ENCODE data around the gene MUC5AC. TPM values are rescaled to one million over a fixed set of nuclear protein-coding genes. Genes with fewer than 3 reads are reported as not detected.

The MUC5AC gene
- total RNA-seq, 2 experiments from 2014 or later: not detected

GRCh38 chr11:1202154-1202775 is 44.5 kb downstream of the MUC5AC start:
- H3K27me3 Mint-ChIP-seq (ENCODE audit: low read depth): no peaks in the 10 kb centered on the region
- no peak overlapping the region for H3K4me3 Mint-ChIP-seq
- no peaks in the 10 kb centered on the region for H3K4me1 Mint-ChIP-seq (ENCODE audit: low read depth)
- peak; percentile 28 for DNase-seq
- ChIA-PET POLR2A (no interaction called here), CTCF (interaction anchor here (0.9 to 1.9 kb wide), 4 partner anchors 10 to 372 kb away, joined by 3 to 14 read pairs (median 4); no protein-coding TSS in a partner anchor)
- H3K9me3 Mint-ChIP-seq (ENCODE audit: insufficient read depth): no peaks in the 10 kb centered on the region
- no peak overlapping the region for H3K27ac Mint-ChIP-seq
- no peaks in the 10 kb centered on the region for H3K36me3 Mint-ChIP-seq (ENCODE audit: low read depth)
- ATAC-seq: peak; percentile 7

- peak; percentile 77 for ATAC-seq
- peak; percentile 63 for DNase-seq
- ChIA-PET POLR2A (no interaction called here), CTCF (interaction anchor here (0.9 to 1.9 kb wide), 4 partner anchors 9 to 372 kb away, joined by 3 to 14 read pairs (median 4); no protein-coding TSS in a partner anchor)
- Mint-ChIP-seq H3K4me1 (ENCODE audit: low read depth) (no peaks in the 10 kb centered on the region), H3K27me3 (ENCODE audit: low read depth) (no peaks in the 10 kb centered on the region), H3K9me3 (ENCODE audit: insufficient read depth) (no peaks in the 10 kb centered on the region), H3K4me3 (no peak overlapping the region), H3K27ac (no peak overlapping the region), H3K36me3 (ENCODE audit: low read depth) (no peaks in the 10 kb centered on the region)
Observed at GRCh38 chr11:1202776-1203504, 45.2 kb downstream of the MUC5AC start.

- ChIA-PET CTCF (interaction anchor here (0.9 to 1.9 kb wide), 2 partner anchors 292 to 371 kb away, joined by 3 to 14 read pairs; no protein-coding TSS in a partner anchor), POLR2A (interaction anchor here (0.6 kb wide), 1 partner anchor 241 kb away, joined by 4 read pairs; no protein-coding TSS in a partner anchor)
- Mint-ChIP-seq H3K9me3 (ENCODE audit: insufficient read depth) (no peaks in the 10 kb centered on the region), H3K4me3 (no peak overlapping the region), H3K4me1 (ENCODE audit: low read depth) (no peaks in the 10 kb centered on the region), H3K27ac (no peak overlapping the region), H3K36me3 (ENCODE audit: low read depth) (no peaks in the 10 kb centered on the region), H3K27me3 (ENCODE audit: low read depth) (no peaks in the 10 kb centered on the region)
- DNase-seq (no peak), ATAC-seq (no peak)
Observed at GRCh38 chr11:1203505-1204271, 45.9 kb downstream of the MUC5AC start.

- H3K36me3 Mint-ChIP-seq (ENCODE audit: low read depth): no peaks in the 10 kb centered on the region
- ATAC-seq: no peak
- no peaks in the 10 kb centered on the region for H3K27me3 Mint-ChIP-seq (ENCODE audit: low read depth)
- no peaks in the 10 kb centered on the region for H3K9me3 Mint-ChIP-seq (ENCODE audit: insufficient read depth)
- no peak overlapping the region for H3K4me3 Mint-ChIP-seq
- no peak for DNase-seq
- no peak overlapping the region for H3K27ac Mint-ChIP-seq
- no peaks in the 10 kb centered on the region for H3K4me1 Mint-ChIP-seq (ENCODE audit: low read depth)
- ChIA-PET CTCF (interaction anchor here (1.1 kb wide), 1 partner anchor 370 kb away, joined by 3 read pairs; no protein-coding TSS in a partner anchor), POLR2A (interaction anchor here (0.5 kb wide), 1 partner anchor 333 kb away, joined by 3 read pairs; no protein-coding TSS in a partner anchor)
Observed at GRCh38 chr11:1204381-1205101, 46.8 kb downstream of the MUC5AC start.

- Mint-ChIP-seq H3K9me3 (ENCODE audit: insufficient read depth) (no peaks in the 10 kb centered on the region), H3K36me3 (ENCODE audit: low read depth) (no peaks in the 10 kb centered on the region), H3K4me3 (no peak overlapping the region), H3K27me3 (ENCODE audit: low read depth) (no peaks in the 10 kb centered on the region), H3K27ac (no peak overlapping the region), H3K4me1 (ENCODE audit: low read depth) (no peaks in the 10 kb centered on the region)
- ChIA-PET POLR2A (interaction anchor here (0.5 kb wide), 1 partner anchor 334 kb away, joined by 3 read pairs; no protein-coding TSS in a partner anchor), CTCF (interaction anchor here (1.1 kb wide), 1 partner anchor 369 kb away, joined by 3 read pairs; no protein-coding TSS in a partner anchor)
- ATAC-seq (no peak), DNase-seq (no peak)
Observed at GRCh38 chr11:1205121-1205986, 47.6 kb downstream of the MUC5AC start.

- Mint-ChIP-seq H3K27me3 (ENCODE audit: low read depth) (no peaks in the 10 kb centered on the region), H3K4me1 (ENCODE audit: low read depth) (no peaks in the 10 kb centered on the region)
- CTCF ChIA-PET: no interaction called here
Observed at GRCh38 chr11:1205987-1206331, 48.2 kb downstream of the MUC5AC start.

GRCh38 chr11:1206391-1207271 is 48.9 kb downstream of the MUC5AC start:
- Mint-ChIP-seq H3K4me1 (ENCODE audit: low read depth) (no peaks in the 10 kb centered on the region), H3K36me3 (ENCODE audit: low read depth) (peaks cover 4% of the 10 kb centered on the region), H3K9me3 (ENCODE audit: insufficient read depth) (peaks cover 7% of the 10 kb centered on the region), H3K27me3 (ENCODE audit: low read depth) (peaks cover 5% of the 10 kb centered on the region), H3K27ac (no peak overlapping the region), H3K4me3 (no peak overlapping the region)
- ATAC-seq (no peak), DNase-seq (no peak)
- POLR2A ChIA-PET: no interaction called here
- CTCF ChIA-PET: no interaction called here

More at GRCh38 chr11:1205987-1206331, 48.2 kb downstream of the MUC5AC start:
- peaks cover under 1% of the 10 kb centered on the region for H3K9me3 Mint-ChIP-seq (ENCODE audit: insufficient read depth)
- POLR2A ChIA-PET: no interaction called here
- DNase-seq (no peak), ATAC-seq (no peak)
- no peak overlapping the region for H3K4me3 Mint-ChIP-seq
- no peaks in the 10 kb centered on the region for H3K36me3 Mint-ChIP-seq (ENCODE audit: low read depth)
- no peak overlapping the region for H3K27ac Mint-ChIP-seq

GRCh38 chr11:1207401-1208143 is 49.8 kb downstream of the MUC5AC start:
- ATAC-seq: no peak

GRCh38 chr11:1208144-1208393 is 50.3 kb downstream of the MUC5AC start:
- peaks cover 8% of the 10 kb centered on the region for H3K9me3 Mint-ChIP-seq (ENCODE audit: insufficient read depth)
- H3K27ac Mint-ChIP-seq: no peak overlapping the region
- H3K36me3 Mint-ChIP-seq (ENCODE audit: low read depth): peaks cover 4% of the 10 kb centered on the region
- DNase-seq (no peak), ATAC-seq (no peak)
- no peak overlapping the region for H3K4me3 Mint-ChIP-seq
- ChIA-PET POLR2A (no interaction called here), CTCF (no interaction called here)
- H3K4me1 Mint-ChIP-seq (ENCODE audit: low read depth): no peaks in the 10 kb centered on the region
- peaks cover 8% of the 10 kb centered on the region for H3K27me3 Mint-ChIP-seq (ENCODE audit: low read depth)

More at GRCh38 chr11:1207401-1208143, 49.8 kb downstream of the MUC5AC start:
- POLR2A ChIA-PET: no interaction called here
- no peaks in the 10 kb centered on the region for H3K4me1 Mint-ChIP-seq (ENCODE audit: low read depth)
- H3K36me3 Mint-ChIP-seq (ENCODE audit: low read depth): peaks cover 4% of the 10 kb centered on the region
- peaks cover 8% of the 10 kb centered on the region for H3K9me3 Mint-ChIP-seq (ENCODE audit: insufficient read depth)
- no peak for DNase-seq
- H3K4me3 Mint-ChIP-seq: no peak overlapping the region
- H3K27me3 Mint-ChIP-seq (ENCODE audit: low read depth): peaks cover 8% of the 10 kb centered on the region
- no peak overlapping the region for H3K27ac Mint-ChIP-seq
- CTCF ChIA-PET: no interaction called here

Data from activated CD8-positive, alpha-beta T cell treated with anti-CD3 and anti-CD28 coated beads, Interleukin-2, amount 10 ng/mL, durations not matched to agents 7 days and 5 days (primary cell).